Left ventricle myocardium inferior (tissue), 1 donor: ENCODE results near the gene SDF4. TPM values are rescaled to one million over a fixed set of nuclear protein-coding genes. Genes with fewer than 3 reads are reported as not detected.

Experiments
- DNase-seq: peaks from one replicate; pipeline ENCODE4 v3.0.0-alpha.2; 2020
- H3K27ac ChIP-seq: fragments of 200-600 bp; replicated peaks from 2 replicates; pipeline ENCODE4 v1.8.0; 2021
- H3K27me3 ChIP-seq: fragments of 200-600 bp; 2 replicates; pipeline ENCODE4 v1.8.0; 2021; ENCODE audit warnings: low read depth
- H3K36me3 ChIP-seq: fragments of 200-600 bp; 2 replicates; pipeline ENCODE4 v1.8.0; 2021
- H3K4me1 ChIP-seq: fragments of 200-600 bp; 2 replicates; pipeline ENCODE4 v1.8.0; 2021
- H3K4me3 ChIP-seq: fragments of 200-600 bp; 2 replicates; pipeline ENCODE4 v1.8.0; 2021; ENCODE audit warnings: mild to moderate bottlenecking, moderate library complexity
- H3K9me3 ChIP-seq: fragments of 200-600 bp; replicated peaks from 2 replicates; pipeline ENCODE4 v1.8.0; 2021
- intact Hi-C: fragments of 100-400 bp; cut with micrococcal nuclease; formaldehyde crosslinking; loops from one replicate; pipeline ENCODE4 v1.11.0; 2022
- total RNA-seq: library from RNA; stranded (reverse); fragmentation: NEBNext Ultra II Directional; extraction: Animal tissue kit (Norgen Biotek cat#: 25700); gene quantifications from one replicate; pipeline ENCODE4 v1.2.1, GENCODE V29; 2021
- TF ChIP-seq, protein P1 (sequence below): fragments of 200-600 bp; IDR thresholded peaks from 2 replicates; pipeline ENCODE4 v1.8.0; 2021; ENCODE audit warnings: antibody characterized with exemption, mild to moderate bottlenecking, borderline replicate concordance
- donor health status: DM: no; HTN: yes; CAD: no; lungs with severe emphysema.

The SDF4 gene
- total RNA-seq, 1 donor from 2014 or later: 114 TPM

DNA sequence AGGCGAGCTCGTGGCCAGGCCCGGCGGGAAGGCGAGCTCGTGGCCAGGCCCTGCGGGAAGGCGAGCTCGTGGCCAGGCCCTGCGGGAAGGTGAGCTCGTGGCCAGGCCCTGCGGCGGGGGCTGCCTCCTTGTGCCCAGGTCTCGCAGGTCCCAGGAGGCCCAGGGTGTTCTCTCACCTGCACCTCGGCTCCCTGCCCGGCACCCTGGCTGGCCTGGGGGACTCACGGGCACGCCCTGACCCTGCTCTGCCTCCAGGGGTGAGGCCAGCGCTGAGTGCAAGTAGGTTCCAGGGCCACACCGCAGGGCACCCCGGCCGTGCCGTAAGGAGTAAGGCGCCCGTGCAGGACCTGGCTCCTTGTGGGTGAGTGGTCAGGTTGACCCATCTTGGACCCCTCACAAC is 4.4 kb downstream of the SDF4 start:
- Histone ChIP-seq H3K9me3 (no peaks in the 10 kb centered on the region), H3K27me3 (no peaks in the 10 kb centered on the region), H3K27ac (no peak overlapping the region), H3K4me1 (peaks cover 45% of the 10 kb centered on the region), H3K36me3 (peaks cover 67% of the 10 kb centered on the region), H3K4me3 (no peak overlapping the region)
- TF ChIP-seq, protein P1, sequence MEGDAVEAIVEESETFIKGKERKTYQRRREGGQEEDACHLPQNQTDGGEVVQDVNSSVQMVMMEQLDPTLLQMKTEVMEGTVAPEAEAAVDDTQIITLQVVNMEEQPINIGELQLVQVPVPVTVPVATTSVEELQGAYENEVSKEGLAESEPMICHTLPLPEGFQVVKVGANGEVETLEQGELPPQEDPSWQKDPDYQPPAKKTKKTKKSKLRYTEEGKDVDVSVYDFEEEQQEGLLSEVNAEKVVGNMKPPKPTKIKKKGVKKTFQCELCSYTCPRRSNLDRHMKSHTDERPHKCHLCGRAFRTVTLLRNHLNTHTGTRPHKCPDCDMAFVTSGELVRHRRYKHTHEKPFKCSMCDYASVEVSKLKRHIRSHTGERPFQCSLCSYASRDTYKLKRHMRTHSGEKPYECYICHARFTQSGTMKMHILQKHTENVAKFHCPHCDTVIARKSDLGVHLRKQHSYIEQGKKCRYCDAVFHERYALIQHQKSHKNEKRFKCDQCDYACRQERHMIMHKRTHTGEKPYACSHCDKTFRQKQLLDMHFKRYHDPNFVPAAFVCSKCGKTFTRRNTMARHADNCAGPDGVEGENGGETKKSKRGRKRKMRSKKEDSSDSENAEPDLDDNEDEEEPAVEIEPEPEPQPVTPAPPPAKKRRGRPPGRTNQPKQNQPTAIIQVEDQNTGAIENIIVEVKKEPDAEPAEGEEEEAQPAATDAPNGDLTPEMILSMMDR: no peak
- no peak for DNase-seq
- intact Hi-C loops: no loop called here

DNA sequence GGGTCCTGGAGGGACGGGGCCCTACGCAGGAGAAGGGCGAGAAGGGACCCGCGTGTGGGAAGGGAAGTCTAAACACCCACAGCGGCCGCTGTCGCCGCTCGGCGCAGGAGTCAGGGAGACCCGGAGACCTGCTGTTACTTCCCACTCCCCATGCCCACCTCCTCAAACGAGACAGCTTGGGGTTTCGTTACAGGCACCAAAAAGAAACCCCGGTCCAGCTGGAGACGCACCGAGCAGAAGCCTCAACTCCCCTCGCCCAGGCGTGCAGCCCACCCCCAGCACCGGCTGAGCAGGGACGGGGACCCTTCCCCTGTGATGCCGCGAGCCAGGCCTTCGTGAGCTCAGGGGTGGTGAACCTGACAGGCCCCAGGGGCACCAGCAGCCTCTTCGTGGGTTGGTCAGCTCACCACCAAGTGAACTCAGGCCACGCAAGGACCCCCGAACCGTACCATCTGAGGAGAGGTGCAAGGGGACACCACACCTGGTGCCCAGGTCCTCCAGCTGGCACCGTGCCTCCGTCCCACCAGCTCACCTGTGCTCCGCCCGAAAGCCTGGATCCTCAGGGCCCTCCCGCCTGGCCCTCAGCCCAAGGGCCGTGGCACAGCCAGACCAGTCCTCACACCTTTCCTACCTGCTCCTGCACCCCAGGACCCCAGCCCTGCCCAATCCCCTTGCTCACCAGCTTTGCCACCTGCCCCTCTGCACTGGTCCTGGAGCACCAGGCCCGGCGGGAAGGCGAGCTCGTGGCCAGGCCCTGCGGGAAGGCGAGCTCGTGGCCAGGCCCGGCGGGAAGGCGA is 5.0 kb downstream of the SDF4 start:
- H3K27ac ChIP-seq: no peak overlapping the region
- intact Hi-C loops: no loop called here
- no peak overlapping the region for H3K4me3 ChIP-seq
- H3K27me3 ChIP-seq: no peaks in the 10 kb centered on the region
- H3K36me3 ChIP-seq: peaks cover 73% of the 10 kb centered on the region
- TF ChIP-seq, protein P1: no peak
- H3K4me1 ChIP-seq: peaks cover 45% of the 10 kb centered on the region
- DNase-seq: no peak
- no peaks in the 10 kb centered on the region for H3K9me3 ChIP-seq

DNA sequence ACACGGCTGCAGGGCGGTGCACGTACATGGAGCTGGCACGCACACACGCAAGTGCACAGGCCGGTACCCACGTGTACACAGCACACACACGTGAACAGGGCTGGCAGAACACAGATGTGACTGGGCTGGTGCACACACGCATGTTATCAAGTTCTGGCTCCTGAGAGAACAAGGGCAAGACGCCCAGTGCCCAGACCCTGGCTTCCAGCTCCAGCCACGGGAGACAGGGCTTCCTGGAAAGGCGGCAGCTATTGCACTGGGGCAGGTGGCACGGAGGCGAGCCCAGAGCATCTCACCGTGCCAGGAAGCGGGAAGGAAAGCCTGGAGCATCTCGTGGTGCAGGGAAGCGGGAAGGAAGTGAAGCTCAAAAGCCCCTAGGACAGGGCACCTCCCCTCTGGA is 5.9 kb downstream of the SDF4 start:
- H3K4me3 ChIP-seq: no peak overlapping the region
- no peaks in the 10 kb centered on the region for H3K27me3 ChIP-seq
- no peak for DNase-seq
- H3K9me3 ChIP-seq: no peaks in the 10 kb centered on the region
- H3K4me1 ChIP-seq: peaks cover 36% of the 10 kb centered on the region
- TF ChIP-seq, protein P1: no peak
- no peak overlapping the region for H3K27ac ChIP-seq
- peaks cover 82% of the 10 kb centered on the region for H3K36me3 ChIP-seq
- intact Hi-C loops: no loop called here

DNA sequence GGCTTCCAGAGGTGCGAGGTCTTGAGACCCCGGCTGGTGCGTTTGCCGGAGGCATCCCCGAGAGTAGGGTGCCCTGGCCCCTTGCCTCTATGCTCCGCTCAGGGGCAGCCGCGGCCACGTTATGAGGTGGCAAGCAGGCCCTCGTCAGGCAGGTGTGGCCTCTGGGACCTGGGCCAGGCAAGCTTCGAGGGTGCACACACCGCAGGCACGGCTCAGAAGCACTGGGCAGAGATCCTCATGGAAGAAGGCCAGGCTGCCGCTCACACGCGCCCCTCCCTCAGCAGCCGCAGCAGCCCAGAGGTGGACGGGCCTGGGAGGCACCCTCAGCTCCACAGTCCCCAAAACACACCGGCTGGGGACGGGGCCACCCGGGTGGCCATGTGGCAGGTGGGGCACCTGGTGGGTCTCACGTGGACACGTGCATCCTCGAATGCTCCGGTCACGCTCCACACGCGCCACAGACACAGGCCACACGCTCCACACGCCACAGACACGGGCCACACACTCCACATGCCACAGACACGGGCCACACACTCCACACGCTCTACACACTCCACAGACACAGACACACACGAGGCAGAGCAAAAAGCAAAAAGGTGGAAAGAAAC is 6.5 kb downstream of the SDF4 start:
- peaks cover 87% of the 10 kb centered on the region for H3K36me3 ChIP-seq
- H3K9me3 ChIP-seq: no peaks in the 10 kb centered on the region
- H3K4me3 ChIP-seq: no peak overlapping the region
- peaks cover 31% of the 10 kb centered on the region for H3K4me1 ChIP-seq
- no peak for DNase-seq
- no peak overlapping the region for H3K27ac ChIP-seq
- TF ChIP-seq, protein P1: no peak
- no peaks in the 10 kb centered on the region for H3K27me3 ChIP-seq
- intact Hi-C loops: no loop called here

DNA sequence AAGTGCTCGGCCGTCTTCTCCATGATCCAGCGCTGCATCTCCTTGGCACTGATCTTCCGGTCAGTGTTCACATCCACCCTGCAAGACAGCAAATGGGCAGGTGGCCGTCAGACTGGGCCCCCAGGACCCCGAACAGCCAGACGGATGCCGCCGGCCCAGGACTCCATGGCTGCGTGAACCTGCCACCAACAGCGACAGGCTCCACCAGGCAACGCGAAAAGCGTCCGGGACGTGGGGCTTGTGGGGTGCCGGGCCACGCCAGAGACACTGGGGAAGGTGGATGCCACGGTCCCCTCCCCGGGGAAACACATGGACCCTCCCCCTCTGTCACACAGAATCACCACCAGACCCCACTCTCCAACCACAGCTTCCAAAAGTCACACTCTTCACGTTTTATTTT is 7.9 kb downstream of the SDF4 start:
- TF ChIP-seq, protein P1: no peak
- H3K36me3 ChIP-seq: peaks cover 94% of the 10 kb centered on the region
- H3K9me3 ChIP-seq: no peaks in the 10 kb centered on the region
- DNase-seq: no peak
- intact Hi-C loops: no loop called here
- no peak overlapping the region for H3K27ac ChIP-seq
- peaks cover 18% of the 10 kb centered on the region for H3K4me1 ChIP-seq
- H3K4me3 ChIP-seq: no peak overlapping the region
- H3K27me3 ChIP-seq: no peaks in the 10 kb centered on the region
